Mesenchymal stem cell (in vitro differentiated cells and primary cell): ENCODE results near the gene RFX3.
A peak's percentile ranks its signal among the peaks of the same experiment; 100 is the strongest.

ENCODE experiments used
- DNase-seq: peaks from one replicate; pipeline ENCODE4 v3.0.0-alpha.2; 2013
- H2AFZ ChIP-seq: one replicate; pipeline ENCODE4 v1.6.1; 2013; ENCODE audit warnings: low read depth, mild to moderate bottlenecking, control low read depth, inconsistent platforms, low read length, moderate library complexity
- H2AK5ac ChIP-seq: 2 replicates; pipeline ENCODE4 v1.6.1; 2013; ENCODE audit warnings: low read length, moderate library complexity, mild to moderate bottlenecking, inconsistent platforms; ENCODE audit not compliant: severe bottlenecking
- H2BK120ac ChIP-seq: one replicate; pipeline ENCODE4 v1.6.1; 2013; ENCODE audit warnings: low read depth, mild to moderate bottlenecking, inconsistent platforms, low read length, moderate library complexity
- H2BK12ac ChIP-seq, 2 experiments: one replicate each; pipeline ENCODE4 v1.6.1; 2013; ENCODE audit warnings: inconsistent platforms in 2 of 2, low read length in 2 of 2, mild to moderate bottlenecking in 2 of 2, moderate library complexity in 2 of 2, control low read depth in 1 of 2
- H2BK15ac ChIP-seq: one replicate; pipeline ENCODE4 v1.6.1; 2013; ENCODE audit warnings: mild to moderate bottlenecking, low read depth, inconsistent platforms; ENCODE audit not compliant: poor library complexity, severe bottlenecking
- H2BK5ac ChIP-seq: 2 replicates; pipeline ENCODE4 v1.6.1; 2013; ENCODE audit warnings: low read depth, mild to moderate bottlenecking, low read length, control low read depth, inconsistent platforms; ENCODE audit not compliant: poor library complexity, severe bottlenecking
- H3K14ac ChIP-seq, 2 experiments: one replicate each; pipeline ENCODE4 v1.6.1; 2013; ENCODE audit warnings: inconsistent platforms in 2 of 2, low read length in 2 of 2, control low read depth in 1 of 2, mild to moderate bottlenecking in 1 of 2, moderate library complexity in 1 of 2
- H3K18ac ChIP-seq, 2 experiments: one replicate each; pipeline ENCODE4 v1.6.1; 2013; ENCODE audit warnings: inconsistent platforms in 2 of 2, low read length in 2 of 2, control low read depth in 1 of 2, low read depth in 1 of 2, mild to moderate bottlenecking in 1 of 2
- H3K23ac ChIP-seq, 2 experiments: one replicate each; pipeline ENCODE4 v1.6.1; 2013; ENCODE audit warnings: inconsistent platforms in 2 of 2, low read length in 2 of 2, mild to moderate bottlenecking in 2 of 2, moderate library complexity in 2 of 2, control low read depth in 1 of 2
- H3K27ac ChIP-seq: 2 replicates; pipeline ENCODE4 v1.5.1; 2013; ENCODE audit warnings: mild to moderate bottlenecking, moderate library complexity, low read length, control low read depth, inconsistent platforms; ENCODE audit not compliant: poor library complexity, severe bottlenecking
- H3K27me3 ChIP-seq, 2 experiments: 2 replicates each; pipeline versions ENCODE4 v1.6.1 to v1.7.0; 2013; ENCODE audit warnings: low read length in 2 of 2, mild to moderate bottlenecking in 2 of 2, moderate library complexity in 2 of 2, control low read depth in 1 of 2, inconsistent platforms in 1 of 2; ENCODE audit not compliant: control insufficient read depth in 1 of 2, insufficient read depth in 1 of 2
- H3K36me3 ChIP-seq, 2 experiments: 2 replicates each; pipeline versions ENCODE4 v1.6.1 to v1.7.0; 2013; ENCODE audit warnings: low read length in 2 of 2, control low read depth in 1 of 2, inconsistent platforms in 1 of 2, low read depth in 1 of 2, mild to moderate bottlenecking in 1 of 2; ENCODE audit not compliant: insufficient read depth in 2 of 2, control insufficient read depth in 1 of 2
- H3K4ac ChIP-seq, 2 experiments: one replicate each; pipeline ENCODE4 v1.6.1; 2013; ENCODE audit warnings: inconsistent platforms in 2 of 2, low read length in 2 of 2, mild to moderate bottlenecking in 2 of 2, moderate library complexity in 2 of 2, control low read depth in 1 of 2, low read depth in 1 of 2
- H3K4me1 ChIP-seq: 2 replicates; pipeline ENCODE4 v1.6.1; 2013; ENCODE audit warnings: low read depth, low read length, control low read depth; ENCODE audit not compliant: control insufficient read depth, insufficient read depth
- H3K4me2 ChIP-seq: 2 replicates; pipeline ENCODE4 v1.6.1; 2013; ENCODE audit warnings: low read length, mild to moderate bottlenecking, inconsistent platforms; ENCODE audit not compliant: poor library complexity, severe bottlenecking
- H3K4me3 ChIP-seq, 2 experiments: 2 replicates each; pipeline versions ENCODE4 v1.5.1 to v1.7.0; 2013; ENCODE audit warnings: low read length in 2 of 2, mild to moderate bottlenecking in 2 of 2, control low read depth in 1 of 2, low read depth in 1 of 2; ENCODE audit not compliant: insufficient read depth in 1 of 2
- H3K79me1 ChIP-seq: replicated peaks from 2 replicates; pipeline ENCODE4 v1.6.1; 2013; ENCODE audit warnings: mild to moderate bottlenecking, control low read depth, low read length, inconsistent platforms; ENCODE audit not compliant: poor library complexity, severe bottlenecking
- H3K9ac ChIP-seq: 2 replicates; pipeline ENCODE4 v1.7.0; 2013; ENCODE audit warnings: mild to moderate bottlenecking, low read length, moderate library complexity
- H3K9me3 ChIP-seq: 2 replicates; pipeline ENCODE4 v1.7.0; 2013; ENCODE audit warnings: mild to moderate bottlenecking, low read length; ENCODE audit not compliant: control insufficient read depth
- H4K8ac ChIP-seq: one replicate; pipeline ENCODE4 v1.6.1; 2013; ENCODE audit warnings: inconsistent platforms, mild to moderate bottlenecking, low read length, moderate library complexity
- H4K91ac ChIP-seq: one replicate; pipeline ENCODE4 v1.6.1; 2013; ENCODE audit warnings: mild to moderate bottlenecking, low read length, inconsistent platforms
- WGBS: methylation state at CpG from one replicate; pipeline ENCODE4 v1.1.7; 2013; ENCODE audit warnings: mixed read lengths; 5-methylcytosine and 5-hydroxymethylcytosine counted together

The RFX3 gene

DNA sequence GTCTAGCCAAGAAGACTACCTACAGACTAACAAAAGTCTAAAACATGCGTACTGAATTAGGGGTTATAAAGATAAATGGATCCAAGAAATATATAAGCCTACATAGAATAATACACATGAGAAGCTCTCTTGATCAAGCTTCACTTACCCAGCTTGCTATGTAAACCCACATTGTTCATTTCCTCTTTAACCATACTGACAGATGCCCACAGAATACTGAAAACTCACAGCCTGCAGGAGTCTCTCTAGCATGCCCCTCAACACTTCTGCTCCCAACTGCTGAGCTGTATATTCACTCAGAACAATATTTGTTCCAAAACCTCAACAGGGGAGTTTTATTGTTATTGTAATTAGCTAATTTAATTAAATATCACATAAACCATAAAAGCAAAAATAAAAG, 52.4 kb downstream of the RFX3 start:
- Histone ChIP-seq H3K23ac (no peak overlapping the region), H3K79me1 (peaks cover 6% of the 10 kb centered on the region), H3K4me2 (no peak overlapping the region), H3K4me1 (peaks cover 2% of the 10 kb centered on the region), H2AFZ (no peak overlapping the region), H2BK15ac (no peak overlapping the region), H3K4me3 (no peak overlapping the region), H3K27ac (no peak overlapping the region), H3K9me3 (peaks cover 10% of the 10 kb centered on the region), H3K36me3 (no peaks in the 10 kb centered on the region), H3K4ac (no peak overlapping the region), H3K14ac (no peak overlapping the region), H4K91ac (no peak overlapping the region), H3K18ac (no peak overlapping the region), H2BK12ac (no peak overlapping the region), H3K9ac (no peak overlapping the region), H4K8ac (no peak overlapping the region), H2BK5ac (no peak overlapping the region), H2AK5ac (no peak overlapping the region), H2BK120ac (no peak overlapping the region), H3K27me3 (no peaks in the 10 kb centered on the region)
- no CpG with 5 or more reads among the region's 1 CpG for WGBS
- no peak for DNase-seq

DNA sequence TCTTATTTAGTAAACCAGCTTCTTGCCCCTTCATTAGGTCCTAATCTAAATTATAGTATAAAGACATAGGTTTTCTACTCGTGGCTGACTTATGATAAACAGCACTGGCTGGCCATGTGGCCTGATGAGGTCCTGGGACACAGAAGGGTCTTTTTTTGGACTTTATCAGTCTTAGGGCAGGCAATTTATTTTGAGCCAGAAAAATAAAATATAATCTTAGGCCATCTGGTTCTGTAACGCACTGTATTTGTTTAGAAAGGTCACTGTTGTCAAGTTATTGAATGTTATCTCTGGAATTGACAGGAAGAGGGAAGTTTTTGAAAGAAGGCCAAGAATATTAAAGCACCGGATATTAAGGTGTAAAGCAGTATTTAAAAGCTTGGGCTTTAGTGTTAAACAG, 53.9 kb downstream of the RFX3 start:
- Histone ChIP-seq H4K91ac (no peak overlapping the region), H2BK12ac (no peak overlapping the region), H2BK120ac (no peak overlapping the region), H3K27me3 (no peaks in the 10 kb centered on the region), H3K79me1 (peaks cover 6% of the 10 kb centered on the region), H4K8ac (no peak overlapping the region), H2AK5ac (no peak overlapping the region), H3K36me3 (no peaks in the 10 kb centered on the region), H3K4me3 (no peak overlapping the region), H3K23ac (no peak overlapping the region), H3K18ac (no peak overlapping the region), H2BK5ac (no peak overlapping the region), H2AFZ (no peak overlapping the region), H2BK15ac (no peak overlapping the region), H3K4me2 (no peak overlapping the region), H3K14ac (no peak overlapping the region), H3K4me1 (peaks cover 2% of the 10 kb centered on the region), H3K4ac (no peak overlapping the region), H3K27ac (no peak overlapping the region), H3K9ac (no peak overlapping the region), H3K9me3 (no peaks in the 10 kb centered on the region)
- no peak for DNase-seq
- WGBS: 74% methylated on average over 2 of the region's 3 CpGs

DNA sequence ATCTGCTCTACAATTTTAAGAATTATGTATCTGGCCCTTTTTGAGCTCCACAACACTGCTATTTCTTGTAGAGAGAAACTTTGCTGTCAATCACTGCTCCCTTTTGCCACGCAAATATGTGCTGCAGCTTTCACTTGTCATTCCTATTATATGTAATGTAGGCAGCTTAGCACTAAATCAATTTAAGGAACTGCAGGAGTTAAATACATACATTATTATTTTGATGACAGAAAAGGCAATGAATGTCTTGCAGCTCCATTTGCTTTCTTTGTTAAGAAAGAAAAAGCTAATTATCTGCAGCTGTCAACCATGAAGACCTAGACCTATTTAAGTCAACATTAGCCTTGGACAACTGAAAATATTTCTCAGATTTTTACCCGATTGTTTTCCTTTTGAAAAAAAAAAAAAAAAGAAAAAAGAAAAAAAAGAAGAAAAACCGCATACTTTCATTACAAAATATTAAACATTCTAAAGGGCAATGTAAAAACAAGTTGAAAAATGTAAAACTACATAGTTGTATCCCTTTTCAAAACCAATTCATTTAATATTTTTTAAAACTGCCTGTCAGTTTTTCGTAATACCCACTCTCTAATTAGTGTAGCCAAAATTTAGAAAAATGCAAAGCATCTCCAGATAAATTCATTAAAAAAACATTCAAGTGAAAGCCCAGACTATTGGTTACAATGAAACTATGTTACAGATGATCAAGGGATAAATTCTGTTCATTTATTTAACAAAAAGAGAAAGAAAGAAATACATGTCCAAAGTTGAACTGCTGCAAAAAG, 57.2 kb downstream of the RFX3 start:
- no peak overlapping the region for H4K91ac ChIP-seq
- H2BK5ac ChIP-seq: no peak overlapping the region
- no peak overlapping the region for H4K8ac ChIP-seq
- no peaks in the 10 kb centered on the region for H3K27me3 ChIP-seq
- no peak overlapping the region for H2BK12ac ChIP-seq
- no peak overlapping the region for H3K18ac ChIP-seq
- DNase-seq: no peak
- H3K79me1 ChIP-seq: peaks cover 5% of the 10 kb centered on the region
- no peak overlapping the region for H3K9ac ChIP-seq
- no peaks in the 10 kb centered on the region for H3K9me3 ChIP-seq
- H2BK120ac ChIP-seq: no peak overlapping the region
- no peak overlapping the region for H2AFZ ChIP-seq
- WGBS: 100% methylated on average over 1 of the region's 4 CpGs
- no peaks in the 10 kb centered on the region for H3K36me3 ChIP-seq
- no peak overlapping the region for H2AK5ac ChIP-seq
- no peaks in the 10 kb centered on the region for H3K4me1 ChIP-seq
- no peak overlapping the region for H3K27ac ChIP-seq
- H3K4ac ChIP-seq: no peak overlapping the region
- H3K14ac ChIP-seq: no peak overlapping the region
- no peak overlapping the region for H3K23ac ChIP-seq
- no peak overlapping the region for H3K4me3 ChIP-seq
- H3K4me2 ChIP-seq: no peak overlapping the region
- H2BK15ac ChIP-seq: no peak overlapping the region

GRCh38 chr9:3467593-3468219, 58.1 kb downstream of the RFX3 start:
- Histone ChIP-seq H2AK5ac (no peak overlapping the region), H3K36me3 (no peaks in the 10 kb centered on the region), H3K4me3 (no peak overlapping the region), H2BK12ac (no peak overlapping the region), H3K27ac (no peak overlapping the region), H3K23ac (no peak overlapping the region), H3K27me3 (no peaks in the 10 kb centered on the region), H3K4me1 (no peaks in the 10 kb centered on the region), H2BK15ac (no peak overlapping the region), H3K4me2 (no peak overlapping the region), H4K8ac (no peak overlapping the region), H3K14ac (no peak overlapping the region), H2BK120ac (no peak overlapping the region), H3K4ac (no peak overlapping the region), H3K9me3 (no peaks in the 10 kb centered on the region), H3K9ac (peak overlapping the region; percentile 25), H2BK5ac (no peak overlapping the region), H4K91ac (no peak overlapping the region), H2AFZ (no peak overlapping the region), H3K18ac (no peak overlapping the region), H3K79me1 (peaks cover 4% of the 10 kb centered on the region)
- DNase-seq: peak; percentile 79
- 0% methylated on average over 1 of the region's 4 CpGs for WGBS
